ENCODE measurements around the gene RTTN.
"Not testable (repeated sequence)": the region's sequence is repeated elsewhere in the genome, so short reads cannot be mapped to it uniquely, and the experiment has no call there.

The RTTN gene, protein sequence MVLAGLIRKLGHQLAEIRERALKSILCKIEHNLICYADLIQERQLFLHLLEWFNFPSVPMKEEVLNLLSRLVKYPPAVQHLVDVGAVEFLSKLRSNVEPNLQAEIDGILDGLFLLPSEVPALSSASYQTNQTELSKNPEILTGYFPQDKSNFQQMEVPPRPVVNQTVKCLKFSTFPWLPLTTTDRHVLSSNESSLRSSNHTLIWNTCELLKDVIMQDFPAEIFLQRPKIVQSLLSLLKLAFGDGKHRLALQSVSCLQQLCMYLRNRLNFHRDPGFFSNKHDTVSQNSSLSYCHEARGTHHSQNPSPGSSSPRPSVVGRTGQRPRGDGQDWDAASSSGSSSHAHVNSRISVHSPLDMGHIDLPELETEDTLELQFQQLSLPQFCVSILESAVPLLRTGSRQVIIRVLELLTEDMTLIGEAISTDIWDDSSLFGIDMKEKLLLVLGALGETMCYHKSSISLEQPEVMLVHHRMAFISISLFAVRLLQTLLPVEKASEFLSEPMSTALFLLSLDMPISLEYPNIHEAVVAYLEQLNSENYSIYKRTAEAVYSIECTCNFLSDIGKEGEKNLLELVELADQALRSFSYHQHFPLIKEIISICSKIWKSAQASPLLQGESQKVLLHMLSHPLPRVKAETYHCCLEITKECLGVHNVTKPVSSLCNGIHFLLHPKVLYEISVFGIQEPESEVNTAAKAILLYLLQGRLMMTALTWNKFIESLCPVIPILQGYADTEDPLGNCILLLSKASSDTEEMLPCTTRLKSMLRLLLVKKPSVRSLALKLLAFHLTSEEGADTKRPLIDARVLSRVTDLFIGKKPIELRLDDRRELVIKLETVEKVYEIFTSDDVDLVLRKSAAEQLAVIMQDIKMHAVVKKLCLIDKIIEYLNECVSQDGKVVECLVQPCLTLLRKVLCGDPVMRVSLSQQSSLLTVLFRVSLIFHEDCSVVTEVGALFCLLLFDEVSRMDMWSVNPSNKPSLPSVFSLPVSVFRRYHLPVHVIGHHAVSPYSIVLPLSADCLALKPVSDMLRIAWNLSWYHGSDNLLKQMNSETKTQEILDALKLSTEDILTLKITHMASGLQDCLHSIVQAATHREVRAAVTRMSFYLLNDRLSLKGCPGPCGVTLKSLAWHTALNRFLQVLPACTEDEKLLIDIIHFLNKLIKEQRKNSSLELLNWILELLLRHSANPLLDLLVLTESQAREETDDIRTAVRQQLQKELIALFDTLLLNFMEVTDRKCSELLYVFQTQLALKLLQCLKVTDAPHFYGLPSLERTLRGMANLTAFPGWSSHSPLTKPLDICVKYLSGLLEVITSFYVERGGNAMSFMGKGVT (N-terminal part only)

DNA sequence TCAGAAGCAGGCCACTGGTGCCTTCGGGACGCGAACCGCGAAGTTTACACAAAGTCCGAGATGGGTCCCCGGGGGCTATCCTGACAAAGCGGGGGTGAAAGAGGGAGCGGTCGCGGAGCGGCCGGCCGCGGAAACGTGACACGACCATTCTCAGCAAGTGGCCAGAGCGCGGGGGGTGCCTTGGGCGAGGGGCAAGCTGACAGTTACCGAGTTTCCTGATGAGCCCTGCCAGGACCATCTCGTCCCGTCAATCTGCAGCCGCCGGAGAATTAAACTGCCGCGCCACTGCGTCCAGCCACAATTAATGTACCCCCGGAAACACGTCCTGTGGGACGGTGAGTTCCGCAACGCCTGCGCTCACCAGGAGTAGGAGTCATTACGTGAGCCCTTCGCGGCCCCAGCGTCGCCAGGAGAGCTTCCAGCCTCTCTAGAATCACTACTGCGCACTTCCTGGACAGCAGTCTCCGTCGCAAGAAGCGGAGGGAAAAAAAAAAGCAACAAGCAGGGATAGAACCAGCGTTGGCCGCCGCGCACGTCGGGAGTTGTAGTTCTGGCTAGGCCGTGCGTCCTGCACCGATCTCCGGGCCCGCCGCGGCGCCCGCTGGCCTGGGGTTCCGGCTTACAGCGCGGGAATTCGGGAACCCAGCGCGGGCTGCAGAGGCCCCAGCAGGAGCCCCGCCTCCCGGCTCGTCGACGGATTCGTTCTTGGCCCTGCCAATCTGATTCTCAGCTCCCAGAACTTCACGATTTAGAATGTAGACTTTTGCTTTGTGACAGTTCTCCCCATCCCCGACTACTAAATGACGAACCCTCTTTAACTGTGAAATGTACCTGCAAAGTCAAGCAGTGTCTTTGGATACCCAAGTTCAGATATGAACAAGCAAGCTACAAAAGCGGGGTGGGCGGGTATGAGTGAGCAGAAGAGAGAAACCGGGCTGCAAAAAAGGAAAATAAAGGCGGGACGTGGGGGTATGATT lies at the start of gene RTTN:
TSS of gene RTTN (minus strand) at position 267 of the 977 bp plus-strand sequence. CDS start at position 238, 29 bp downstream.
- DNase-seq, result peak; percentile 66

DNA sequence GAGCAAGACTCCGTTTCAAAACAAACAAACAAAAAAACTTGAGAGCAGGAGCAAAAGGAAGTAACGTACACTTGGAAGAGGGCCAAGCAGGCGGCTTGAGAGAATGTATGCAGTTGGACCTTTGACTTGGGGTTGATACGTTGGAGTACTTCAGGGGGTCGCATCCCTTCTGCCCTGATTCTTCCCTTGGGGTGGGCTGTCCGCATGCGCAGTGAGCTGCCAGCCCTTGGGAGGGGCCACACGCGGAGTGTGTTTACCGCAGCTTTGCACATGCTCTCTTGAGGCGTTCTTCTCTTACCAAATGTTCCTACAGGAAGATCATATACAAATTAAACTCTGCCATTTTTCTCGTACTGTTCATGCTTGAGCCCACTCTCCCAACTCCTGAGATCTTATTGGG lies 45.3 kb upstream of the RTTN start:
- DNase-seq, result no peak

DNA sequence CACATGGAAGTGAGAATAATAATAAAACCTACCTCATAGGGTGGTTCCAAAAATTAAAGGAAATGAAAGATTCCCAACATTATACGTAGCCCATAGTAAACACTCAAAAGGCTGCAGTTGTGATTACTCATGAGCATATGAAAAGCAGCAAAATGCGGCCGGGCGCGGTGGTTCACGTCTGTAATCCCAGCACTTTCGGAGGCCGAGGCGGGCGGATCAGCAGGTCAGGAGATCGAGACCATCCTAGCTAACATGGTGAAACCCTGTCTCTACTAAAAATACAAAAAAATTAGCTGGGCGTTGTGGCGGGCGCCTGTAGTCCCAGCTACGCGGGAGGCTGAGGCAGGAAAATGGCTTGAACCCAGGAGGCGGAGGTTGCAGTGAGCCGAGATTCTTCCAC lies 44.4 kb upstream of the RTTN start:
- not testable (repeated sequence) for DNase-seq

DNA sequence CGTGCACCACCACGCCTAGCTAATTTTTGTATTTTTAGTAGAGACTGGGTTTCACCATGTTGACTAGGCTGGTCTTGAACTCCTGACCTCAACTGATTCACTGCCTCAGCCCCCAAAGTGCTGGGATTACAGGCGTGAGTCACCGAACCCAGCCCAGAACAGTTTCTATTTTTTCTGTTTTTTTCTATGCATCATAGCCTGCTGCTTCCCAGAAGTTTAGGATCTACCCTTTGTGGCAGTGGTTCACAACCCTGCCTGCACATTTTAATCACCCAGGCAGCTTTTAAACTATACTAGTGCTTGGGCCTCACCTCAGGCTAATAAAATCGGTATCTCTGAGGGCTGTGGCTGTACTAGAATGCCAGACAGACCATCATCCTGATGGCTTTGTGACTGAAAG lies 43.6 kb upstream of the RTTN start:
- DNase-seq, result no peak

DNA sequence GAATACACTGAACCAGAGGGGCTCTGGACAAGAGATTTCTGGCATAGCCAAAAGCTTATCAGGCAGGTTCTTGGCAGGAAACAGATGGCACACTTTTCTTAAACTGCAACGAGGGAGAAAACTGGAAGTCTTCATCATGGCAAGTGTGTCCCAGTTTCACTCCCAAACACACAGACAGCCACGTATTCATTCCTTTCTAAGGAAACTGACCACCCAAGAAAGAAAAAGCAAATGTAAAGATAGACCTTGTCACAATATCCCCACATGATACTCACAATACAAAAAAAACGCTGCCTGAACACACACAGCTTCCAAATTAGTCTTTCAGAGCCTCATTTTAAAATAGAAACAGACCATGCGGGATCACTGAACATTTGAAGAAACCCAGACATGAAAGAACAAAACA lies 40.6 kb upstream of the RTTN start:
- no peak for DNase-seq

DNA sequence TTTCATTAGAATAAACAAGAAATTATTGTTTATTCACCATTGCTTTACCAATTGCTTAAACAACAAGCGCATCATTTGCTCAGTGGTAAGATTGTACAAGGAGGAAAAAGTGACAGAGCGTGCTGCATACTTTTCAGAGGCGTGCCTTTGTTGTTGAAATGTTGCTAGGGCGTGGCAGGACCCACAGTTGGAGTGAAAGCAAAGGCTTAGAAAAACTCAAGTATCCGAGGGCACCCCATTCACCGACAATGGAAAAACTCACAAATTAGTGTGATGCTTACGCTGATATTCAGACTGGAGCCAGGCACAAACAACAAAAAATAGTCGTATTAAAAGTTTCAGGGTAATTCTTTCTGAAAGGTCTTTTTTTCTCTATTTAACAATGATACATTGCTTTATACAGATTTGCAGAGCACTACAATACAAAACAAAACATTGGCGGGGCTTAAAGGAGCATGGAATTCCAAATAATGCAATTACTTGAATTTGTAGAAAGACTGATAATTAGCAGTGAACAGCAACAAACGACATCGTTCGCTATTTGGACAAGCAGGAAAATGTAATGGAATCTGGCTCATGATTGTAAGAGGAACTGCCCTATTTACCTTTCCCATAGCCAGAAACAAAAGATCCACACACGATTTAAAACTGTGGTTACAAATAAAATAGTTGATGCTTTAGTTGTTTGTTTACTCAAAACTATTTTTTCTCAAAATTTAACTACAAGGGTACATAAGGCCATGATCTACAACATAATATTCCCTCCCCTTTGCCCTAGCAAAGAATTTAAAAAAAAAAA lies 37.8 kb upstream of the RTTN start:
- DNase-seq, result no peak

DNA sequence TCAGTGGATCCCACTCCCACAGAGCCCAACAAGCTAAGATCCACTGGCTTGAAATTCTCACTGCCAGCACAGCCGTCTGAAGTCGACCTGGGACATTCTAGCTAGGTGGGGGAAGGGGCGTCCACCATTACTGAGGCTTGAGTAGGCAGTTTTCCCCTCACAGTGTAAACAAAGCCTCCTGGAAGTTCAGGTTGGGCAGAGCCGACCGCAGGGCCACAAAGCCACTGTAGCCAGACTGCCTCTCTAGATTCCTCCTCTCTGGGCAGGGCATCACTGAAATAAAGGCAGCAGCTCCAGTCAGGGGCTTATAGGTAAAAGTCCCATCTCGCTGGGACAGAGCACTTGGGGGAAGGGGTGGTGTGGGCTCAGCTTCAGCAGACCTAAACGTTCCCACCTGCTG lies 31.4 kb upstream of the RTTN start:
- DNase-seq, result not testable (repeated sequence)

DNA sequence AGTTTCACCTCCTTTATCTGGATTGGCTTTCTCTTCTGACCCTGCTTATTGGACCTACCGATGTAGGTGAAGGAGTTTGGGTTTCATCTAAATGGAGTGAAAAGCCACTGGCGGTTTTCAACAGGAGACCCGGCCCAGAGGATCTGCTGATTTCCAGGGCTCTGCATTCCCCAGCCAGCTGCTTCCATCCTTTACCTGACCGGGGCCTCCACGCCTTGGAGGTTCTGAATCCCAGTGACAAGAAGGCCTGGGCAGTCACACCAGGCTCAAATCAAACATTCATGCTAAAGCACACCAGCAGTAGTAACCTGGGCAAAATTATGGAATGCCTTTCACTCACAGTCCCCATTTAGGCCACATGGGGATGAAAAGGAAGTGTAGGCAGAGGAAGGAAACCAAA lies 30.0 kb upstream of the RTTN start:
- no peak for DNase-seq

DNA sequence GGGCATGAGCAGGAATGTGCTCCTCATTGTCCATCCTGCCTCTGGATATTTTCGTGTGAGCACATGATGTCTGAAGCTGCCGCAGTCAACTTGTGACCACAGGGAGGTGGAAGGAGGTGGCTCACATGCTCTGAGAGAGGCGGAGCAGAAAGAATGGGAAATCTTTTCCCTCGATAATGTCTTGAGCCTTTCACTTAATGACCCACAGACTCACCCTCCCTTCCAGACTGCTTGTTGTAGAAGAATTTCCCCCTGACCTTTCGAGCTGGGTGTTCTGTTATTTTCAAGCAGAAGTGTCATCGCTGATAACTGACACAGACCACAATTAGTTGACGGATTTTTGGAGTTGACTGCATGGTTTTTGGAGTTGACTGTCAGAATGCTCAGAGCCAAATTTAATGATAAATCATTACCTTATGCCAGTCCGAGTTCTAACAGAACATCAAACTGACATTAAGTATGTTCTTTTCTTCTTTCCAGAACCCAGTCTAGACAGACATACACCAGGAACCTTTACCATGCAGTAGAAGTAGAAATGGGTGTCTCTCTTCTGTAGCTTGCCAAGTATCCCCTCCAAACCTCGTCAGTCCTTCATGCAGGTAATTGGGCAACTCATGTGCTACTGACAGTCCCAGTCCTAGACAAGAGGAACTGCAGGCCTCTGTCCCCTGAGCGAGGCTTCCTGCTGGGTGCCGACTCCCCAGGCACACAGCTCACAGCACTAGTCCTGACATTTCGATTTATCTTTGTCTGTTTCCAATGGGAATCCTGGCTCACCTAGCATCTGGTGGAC lies 29.4 kb upstream of the RTTN start:
- no peak for DNase-seq

DNA sequence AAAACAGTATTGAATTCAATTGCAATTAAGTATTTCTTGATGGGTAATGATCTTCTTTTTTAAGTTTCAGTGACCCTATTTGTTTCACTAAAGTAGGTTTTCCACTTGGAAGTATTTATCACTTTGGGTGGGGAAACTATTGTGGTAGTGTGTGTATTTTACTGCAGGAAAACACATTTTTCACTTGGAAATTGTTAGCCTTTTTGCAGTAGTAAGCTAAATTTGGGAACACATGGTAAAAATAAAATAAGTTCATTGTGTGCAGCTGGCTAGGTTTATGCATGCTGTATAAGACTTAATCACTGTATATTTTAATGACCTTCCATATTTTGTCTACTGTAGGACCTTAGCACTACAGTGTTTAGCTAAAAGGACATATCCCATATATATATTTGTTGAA lies 28.5 kb upstream of the RTTN start:
- DNase-seq, result no peak

DNA sequence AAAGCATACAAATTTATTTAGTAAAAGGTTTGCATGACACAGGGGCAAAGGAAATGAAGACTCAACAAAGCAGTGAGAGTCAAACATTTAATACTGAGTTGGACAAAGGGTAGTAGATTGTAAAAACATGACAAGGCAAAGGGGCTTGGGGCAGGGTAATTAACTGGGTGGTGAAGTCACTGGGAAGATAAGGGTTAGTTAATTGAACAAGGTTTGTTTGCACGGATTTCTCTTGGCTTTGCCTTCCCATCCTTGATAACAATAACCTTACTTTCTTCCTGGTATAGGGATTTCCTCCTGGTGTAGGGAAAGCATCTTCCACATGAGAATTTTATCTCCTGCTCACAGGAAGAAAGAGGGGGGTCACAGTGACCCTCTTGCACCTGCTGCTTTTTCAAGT lies 26.8 kb upstream of the RTTN start:
- no peak for DNase-seq

DNA sequence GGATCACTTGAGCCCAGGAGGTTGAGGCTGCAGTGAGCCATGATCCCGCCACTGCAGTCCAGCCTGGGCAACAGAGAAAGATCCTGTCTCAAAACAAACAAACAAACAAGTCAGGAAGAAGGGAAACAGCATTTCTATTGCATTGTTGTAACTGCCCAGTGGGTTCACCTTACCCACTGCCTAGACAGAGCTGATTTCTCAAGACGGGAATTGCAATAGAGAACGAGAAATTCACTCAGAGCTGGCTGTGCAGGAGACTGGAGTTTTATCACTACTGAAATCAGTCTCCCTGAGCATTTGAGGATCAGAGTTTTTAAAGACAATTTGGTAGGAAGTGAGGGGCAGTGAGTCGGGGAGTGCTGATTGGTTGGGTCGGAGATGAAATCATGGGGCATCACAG lies 24.2 kb upstream of the RTTN start:
- no peak for DNase-seq

DNA sequence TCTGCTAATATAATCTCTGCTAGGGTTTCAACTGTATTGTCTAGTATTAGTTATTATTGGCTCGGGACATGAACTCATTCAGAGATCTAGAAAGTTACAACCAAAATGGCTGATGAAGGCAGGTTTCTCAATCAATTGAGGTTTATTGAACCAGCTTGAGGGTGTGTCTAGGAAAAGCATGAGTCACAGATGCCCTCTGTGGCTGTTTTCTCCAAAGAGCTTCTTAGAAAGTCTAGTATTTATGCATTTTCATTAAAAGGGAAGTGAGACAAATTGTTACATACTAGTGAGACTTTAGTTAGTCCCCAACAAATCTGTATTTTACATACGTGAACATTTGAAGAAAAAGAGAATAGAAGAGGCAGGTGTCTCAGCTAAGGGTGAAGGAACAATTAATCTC lies 23.0 kb upstream of the RTTN start:
- no peak for DNase-seq

DNA sequence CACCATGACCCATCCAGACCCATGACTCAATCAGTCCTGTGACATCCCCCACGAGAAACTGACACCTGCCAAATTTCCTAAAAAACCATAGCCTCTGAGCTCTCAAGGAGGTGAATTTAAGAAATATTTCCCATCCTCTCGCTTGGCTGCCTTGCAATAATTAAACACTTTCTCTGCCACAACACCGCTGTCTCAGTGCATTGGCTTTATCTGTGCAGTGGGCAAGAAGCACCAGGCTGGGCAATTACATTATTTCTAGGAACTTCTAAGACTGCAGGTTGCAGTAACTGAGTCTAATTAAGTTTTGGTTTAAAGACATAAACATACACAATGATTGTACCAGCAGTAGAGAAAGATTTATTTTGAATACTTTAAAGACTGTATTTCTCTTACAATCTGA lies 22.0 kb upstream of the RTTN start:
- DNase-seq, result no peak

DNA sequence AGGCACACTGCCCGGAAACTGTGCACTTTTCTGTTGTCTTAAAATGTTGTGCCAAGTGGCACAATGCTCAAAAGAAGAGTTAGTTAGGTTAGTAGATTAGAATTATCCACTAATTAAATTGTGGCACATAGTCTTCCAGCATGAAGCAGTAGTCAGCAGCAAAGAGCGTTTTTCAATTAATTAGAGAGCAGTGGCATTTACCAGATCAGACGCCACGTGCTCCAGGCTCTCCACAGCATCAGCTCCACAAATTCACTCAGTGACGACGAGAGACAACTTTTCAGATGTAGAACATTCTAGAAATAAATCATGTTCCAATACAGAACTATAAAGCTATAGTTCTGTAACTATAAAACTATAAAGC lies 16.4 kb upstream of the RTTN start:
- DNase-seq, result no peak

DNA sequence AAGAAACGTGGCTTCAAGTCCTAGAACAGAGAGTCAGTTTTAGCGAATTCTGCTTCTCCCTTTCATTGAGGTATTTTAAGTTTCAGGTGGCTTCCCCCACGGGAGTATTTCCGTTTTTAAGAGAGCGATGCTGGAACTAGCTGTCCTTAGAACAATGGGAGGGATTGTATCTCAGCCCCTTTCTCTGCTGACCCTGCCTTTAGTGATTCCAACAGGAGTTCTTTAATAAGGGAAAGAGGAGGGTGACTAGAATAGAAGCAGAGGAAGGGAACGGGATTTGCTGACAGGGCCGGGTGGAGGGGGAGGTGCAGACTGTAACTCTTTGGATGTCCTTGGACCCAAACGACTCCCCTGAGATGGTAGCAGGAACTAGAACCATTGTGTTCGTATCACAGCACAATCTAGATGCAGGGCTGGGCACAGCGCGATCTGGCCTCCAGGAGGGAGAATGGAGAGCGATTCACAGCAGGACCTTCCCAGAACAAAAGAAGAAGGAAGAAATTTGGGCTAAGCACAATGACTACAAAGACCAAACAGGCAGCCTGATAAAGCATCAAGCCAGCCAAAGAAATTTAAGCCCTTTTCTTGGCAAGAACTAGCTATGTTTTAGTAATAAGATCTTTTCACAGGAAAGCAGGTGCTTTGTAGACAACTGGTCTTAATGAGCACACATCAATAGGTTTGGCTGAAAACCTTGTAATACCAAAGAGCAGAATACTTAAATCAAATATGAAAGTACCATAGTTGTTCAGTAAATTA lies 15.8 kb upstream of the RTTN start:
- DNase-seq, result peak; percentile 0

DNA sequence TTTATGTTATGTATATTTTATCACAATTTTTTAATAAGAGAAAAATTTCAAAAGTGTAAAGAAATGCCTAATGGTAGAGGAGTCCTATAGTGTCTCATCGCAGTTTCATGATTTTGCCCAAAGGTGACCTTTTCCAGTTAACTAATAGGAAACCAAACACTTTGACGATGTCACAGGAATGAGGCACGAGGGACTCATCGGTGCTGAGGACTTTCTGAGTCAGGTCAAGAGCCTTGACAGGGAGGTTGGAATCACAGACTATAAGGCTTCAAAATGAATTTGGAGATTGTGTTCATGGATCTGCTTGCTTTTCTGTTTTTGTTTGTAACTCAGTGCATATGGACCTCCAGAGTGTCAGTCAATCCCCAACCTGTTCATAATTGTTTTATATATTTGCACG lies 15.1 kb upstream of the RTTN start:
- no peak for DNase-seq

DNA sequence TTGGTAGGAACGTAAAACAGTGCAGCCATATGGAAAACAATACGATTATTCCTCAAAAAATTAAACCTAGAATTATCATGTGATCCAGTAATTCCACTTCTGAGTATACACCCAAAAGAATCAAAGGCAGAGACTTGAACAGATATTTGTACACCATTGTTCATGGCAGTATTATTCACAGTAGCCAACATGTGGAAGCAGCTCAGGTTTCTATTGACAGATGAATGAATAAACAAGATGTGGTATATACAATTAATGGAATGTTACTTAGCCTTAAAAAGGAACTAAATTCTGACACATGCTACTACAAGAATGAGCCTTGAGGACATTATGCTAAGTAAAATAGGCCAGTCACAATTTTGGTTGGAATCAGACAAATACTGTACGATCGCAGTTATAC lies 14.2 kb upstream of the RTTN start:
- no peak for DNase-seq

DNA sequence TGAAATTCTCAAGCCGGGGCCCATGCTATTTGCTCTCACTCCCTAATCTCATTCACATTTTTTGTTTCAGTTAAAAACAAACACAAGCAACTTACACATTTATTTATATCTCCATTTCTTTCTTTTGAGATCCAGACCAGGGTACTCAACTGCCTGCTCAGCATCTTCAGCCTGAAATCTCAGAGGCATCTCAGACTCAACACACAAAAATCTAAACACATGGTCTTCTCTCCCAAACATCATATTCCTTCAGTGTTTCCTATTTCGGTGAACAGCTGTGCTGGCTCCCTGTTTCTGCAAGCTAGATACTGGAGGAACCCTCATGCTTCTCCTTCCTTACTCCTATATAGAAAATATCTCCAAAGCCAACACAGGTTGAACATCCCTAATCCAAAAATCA lies 11.3 kb upstream of the RTTN start:
- DNase-seq, result no peak

DNA sequence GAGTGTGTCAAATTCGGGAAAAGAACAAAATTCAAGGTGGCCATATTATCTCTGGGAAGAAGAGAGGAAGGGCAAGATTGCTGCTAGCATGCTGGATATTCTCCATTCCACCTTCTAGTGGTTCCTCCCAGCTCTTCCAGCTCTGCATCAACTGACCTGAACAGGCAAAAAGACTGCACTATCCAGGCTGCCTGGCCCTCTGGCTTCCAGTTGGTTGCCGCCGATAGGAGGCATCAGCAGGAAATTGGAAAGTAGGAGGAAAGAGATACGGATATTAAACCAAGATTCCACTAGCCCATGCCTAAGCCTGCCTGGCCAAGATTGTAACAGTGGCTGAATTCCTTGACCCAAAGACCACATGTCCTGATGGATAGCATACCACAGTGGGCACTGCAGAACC lies 1.7 kb upstream of the RTTN start:
- no peak for DNase-seq

All from NCI-H187 treated with DMSO at 0.1 percent for 48 hours (cell line).